GM12801 (cell line): ENCODE data around the gene KIF5A.

Experiments
- CTCF ChIP-seq: IDR thresholded peaks from one replicate; pipeline ENCODE4 v1.5.1; 2011; ENCODE audit warnings: control low read depth; ENCODE audit not compliant: insufficient read length; ENCODE audit errors: extremely low read depth

Gene KIF5A

GRCh38 chr12:57568838-57569237, 19.0 kb downstream of the KIF5A start:
- TF ChIP-seq CTCF, result no peak

GRCh38 chr12:57569858-57570257, 20.0 kb downstream of the KIF5A start:
- TF ChIP-seq CTCF, result no peak

GRCh38 chr12:57571926-57572762, 22.3 kb downstream of the KIF5A start:
- TF ChIP-seq CTCF, result no peak

- TF ChIP-seq CTCF, result no peak
These were observed 25.0 kb downstream of the KIF5A start for GRCh38 chr12:57574795-57575194.

GRCh38 chr12:57575771-57576612, 26.1 kb downstream of the KIF5A start:
- TF ChIP-seq CTCF, result no peak

- TF ChIP-seq CTCF, result no peak
These were observed 26.8 kb downstream of the KIF5A start for GRCh38 chr12:57576613-57577160.
